ENCODE results near the gene DAPP1.
"Not testable (repeated sequence)": the region's sequence is repeated elsewhere in the genome, so short reads cannot be mapped to it uniquely, and the experiment has no call there.

The DAPP1 gene

DNA sequence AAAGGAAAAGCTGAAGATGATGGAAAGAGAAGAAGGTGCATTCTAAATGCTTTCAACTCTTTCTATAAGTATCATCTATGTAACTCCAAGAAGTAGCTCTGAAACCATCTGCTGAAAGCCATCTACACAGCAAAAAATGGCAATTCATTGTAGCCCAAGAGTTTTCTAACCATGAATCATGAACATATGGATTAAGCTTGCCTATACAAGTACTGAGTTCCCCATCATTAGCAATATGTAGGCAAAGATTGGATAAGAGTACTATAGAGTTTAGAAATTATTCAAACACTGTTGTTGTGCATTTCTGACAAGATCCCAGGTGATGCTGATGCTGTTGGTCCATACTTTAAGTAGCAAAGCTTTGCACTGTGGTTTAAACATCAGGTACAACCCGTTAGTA is 11.2 kb downstream of the DAPP1 start:
- no peak for DNase-seq (ENCODE audit: low read depth)
- TF ChIP-seq CTCF (IDR thresholded peaks at IDR 0.05; ENCODE audit: control insufficient read depth, insufficient read depth, low read depth, low read length, missing control alignments), result no peak
- H3K4me3 ChIP-seq (ENCODE audit: control insufficient read depth, low read depth, low read length), result no peak overlapping the region

DNA sequence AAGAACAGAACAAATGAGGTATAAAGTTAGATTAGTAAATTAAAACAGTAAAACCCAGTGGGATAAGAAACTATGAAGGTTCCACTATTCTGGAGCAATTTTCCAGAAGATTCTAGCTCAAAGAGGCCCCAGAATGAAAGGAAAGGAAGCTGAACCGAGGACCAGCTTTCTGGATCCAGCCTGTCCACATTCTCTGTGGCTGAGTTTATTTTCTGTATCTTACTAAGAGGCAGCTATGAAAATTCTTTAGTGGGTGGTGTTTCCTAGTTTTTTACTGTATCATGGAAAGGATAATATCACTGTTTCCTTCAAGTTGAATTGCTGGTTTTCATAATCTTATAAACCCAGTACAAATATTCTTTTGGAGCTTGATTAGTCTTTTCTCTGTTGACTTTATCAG is 11.8 kb downstream of the DAPP1 start:
- no peak for DNase-seq (ENCODE audit: low read depth)
- H3K4me3 ChIP-seq (ENCODE audit: control insufficient read depth, low read depth, low read length), result no peak overlapping the region
- no peak for TF ChIP-seq CTCF (IDR thresholded peaks at IDR 0.05; ENCODE audit: control insufficient read depth, insufficient read depth, low read depth, low read length, missing control alignments)

- not testable (repeated sequence) for DNase-seq (ENCODE audit: low read depth); H3K4me3 ChIP-seq (ENCODE audit: control insufficient read depth, low read depth, low read length)
Observed at GRCh38 chr4:99830051-99830450, 13.4 kb downstream of the DAPP1 start.

GRCh38 chr4:99832321-99832720 is 15.7 kb downstream of the DAPP1 start:
- H3K4me3 ChIP-seq (ENCODE audit: control insufficient read depth, low read depth, low read length), result no peak overlapping the region
- TF ChIP-seq CTCF (IDR thresholded peaks at IDR 0.05; ENCODE audit: control insufficient read depth, insufficient read depth, low read depth, low read length, missing control alignments), result no peak
- no peak for DNase-seq (ENCODE audit: low read depth)

GRCh38 chr4:99832758-99833157 is 16.1 kb downstream of the DAPP1 start:
- no peak for DNase-seq (ENCODE audit: low read depth)
- H3K4me3 ChIP-seq (ENCODE audit: control insufficient read depth, low read depth, low read length), result no peak overlapping the region
- no peak for TF ChIP-seq CTCF (IDR thresholded peaks at IDR 0.05; ENCODE audit: control insufficient read depth, insufficient read depth, low read depth, low read length, missing control alignments)

- DNase-seq (ENCODE audit: low read depth), result no peak
- no peak overlapping the region for H3K4me3 ChIP-seq (ENCODE audit: control insufficient read depth, low read depth, low read length)
- TF ChIP-seq CTCF (IDR thresholded peaks at IDR 0.05; ENCODE audit: control insufficient read depth, insufficient read depth, low read depth, low read length, missing control alignments), result no peak
Observed at GRCh38 chr4:99833756-99834155, 17.1 kb downstream of the DAPP1 start.

GRCh38 chr4:99834569-99834968 is 17.9 kb downstream of the DAPP1 start:
- no peak overlapping the region for H3K4me3 ChIP-seq (ENCODE audit: control insufficient read depth, low read depth, low read length)
- TF ChIP-seq CTCF (IDR thresholded peaks at IDR 0.05; ENCODE audit: control insufficient read depth, insufficient read depth, low read depth, low read length, missing control alignments), result no peak
- no peak for DNase-seq (ENCODE audit: low read depth)
